DOHH2 (cell line): ENCODE measurements around the gene ELFN1.

ENCODE experiments used
- H3F3A ChIP-seq: fragments of 200-600 bp; sonication (generic), shearing (Covaris generic); 2 replicates; pipeline ENCODE4 v1.6.0; 2016; ENCODE audit warnings: antibody characterized with exemption, mild to moderate bottlenecking; ENCODE audit not compliant: control insufficient read depth, insufficient read depth
- H3K27ac ChIP-seq: fragments of 200-600 bp; sonication (generic); 2 replicates; pipeline ENCODE4 v1.5.1; 2014; ENCODE audit warnings: low read depth, mild to moderate bottlenecking, low read length, moderate library complexity
- H3K27me3 ChIP-seq: fragments of 200-600 bp; sonication (generic); 2 replicates; pipeline ENCODE4 v1.6.1; 2014; ENCODE audit warnings: mild to moderate bottlenecking, low read length, mixed read lengths; ENCODE audit not compliant: control insufficient read depth
- H3K36me3 ChIP-seq: fragments of 200-600 bp; sonication (generic); 2 replicates; pipeline ENCODE4 v1.6.1; 2014; ENCODE audit warnings: mild to moderate bottlenecking, low read length, moderate library complexity, mixed read lengths; ENCODE audit not compliant: control insufficient read depth
- H3K4me1 ChIP-seq: fragments of 200-600 bp; sonication (generic); 2 replicates; pipeline ENCODE4 v1.6.1; 2014; ENCODE audit warnings: mild to moderate bottlenecking, low read length, mixed read lengths; ENCODE audit not compliant: control insufficient read depth
- H3K4me2 ChIP-seq: fragments of 200-600 bp; sonication (generic); 2 replicates; pipeline ENCODE4 v1.6.0; 2014; ENCODE audit warnings: mild to moderate bottlenecking, low read length, moderate library complexity
- H3K4me3 ChIP-seq: fragments of 200-600 bp; sonication (generic); 2 replicates; pipeline ENCODE4 v1.5.1; 2014; ENCODE audit warnings: mild to moderate bottlenecking, low read length, mixed read lengths
- H3K79me2 ChIP-seq: fragments of 200-600 bp; sonication (generic); 2 replicates; pipeline ENCODE4 v1.6.1; 2014; ENCODE audit warnings: mild to moderate bottlenecking, low read length, mixed read lengths; ENCODE audit not compliant: control insufficient read depth
- H3K9me2 ChIP-seq: fragments of 200-600 bp; sonication (generic); replicated peaks from 2 replicates; pipeline ENCODE4 v1.6.1; 2014; ENCODE audit warnings: mild to moderate bottlenecking, low read length, mixed read lengths; ENCODE audit not compliant: control insufficient read depth
- H3K9me3 ChIP-seq: fragments of 200-600 bp; sonication (generic); 2 replicates; pipeline ENCODE4 v1.6.1; 2014; ENCODE audit warnings: antibody characterized with exemption, low read length, mixed read lengths; ENCODE audit not compliant: control insufficient read depth, insufficient read depth
- H4K20me1 ChIP-seq: fragments of 200-600 bp; sonication (generic); 2 replicates; pipeline ENCODE4 v1.6.0; 2014; ENCODE audit warnings: low read depth, mild to moderate bottlenecking, antibody characterized with exemption, low read length, moderate library complexity; ENCODE audit not compliant: control insufficient read depth, insufficient read depth
- EZH2phosphoT487 ChIP-seq: fragments of 200-600 bp; sonication (generic); IDR thresholded peaks from 2 replicates; pipeline ENCODE4 v1.6.1; 2017; ENCODE audit warnings: borderline replicate concordance, mild to moderate bottlenecking, antibody characterized with exemption, low read length, moderate library complexity, mixed read lengths
- TF ChIP-seq, protein P1 (sequence below): fragments of 200-600 bp; sonication (generic); IDR thresholded peaks from one replicate; pipeline ENCODE4 v1.5.1; 2014; ENCODE audit warnings: antibody characterized with exemption, mild to moderate bottlenecking, low read depth, low read length; ENCODE audit not compliant: poor library complexity, severe bottlenecking

Gene ELFN1

DNA sequence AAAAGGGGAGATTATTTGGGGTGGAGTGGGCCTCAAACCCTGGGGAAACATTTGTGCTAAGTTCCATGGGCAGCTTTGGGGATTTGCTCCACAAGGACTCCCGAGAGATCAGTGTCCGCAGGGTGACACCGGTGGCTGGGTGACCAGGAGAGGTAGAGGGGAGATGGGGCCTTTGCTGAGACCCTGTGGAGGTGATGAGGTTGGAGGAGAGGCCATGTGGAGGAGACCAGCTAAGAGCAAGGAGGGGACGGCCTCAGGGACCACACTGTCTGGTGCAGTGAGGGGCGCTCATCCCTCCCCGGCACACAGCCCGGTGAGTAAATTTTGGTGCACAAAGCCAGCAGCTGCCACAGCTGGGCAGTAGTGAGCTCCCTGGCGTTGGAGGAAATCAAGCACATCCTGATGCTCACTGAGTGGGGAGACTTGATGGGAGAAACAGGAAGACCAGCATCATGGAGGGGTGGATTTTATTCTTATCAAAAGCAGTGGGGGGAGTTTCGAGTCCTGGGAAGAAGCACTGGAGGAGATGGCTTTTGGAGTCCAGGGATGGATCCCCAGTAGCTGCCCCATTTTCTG lies 20.2 kb upstream of the ELFN1 start:
- no peaks in the 10 kb centered on the region for H3K79me2 ChIP-seq
- no peak overlapping the region for H3K27ac ChIP-seq
- no peaks in the 10 kb centered on the region for H3K9me2 ChIP-seq
- H3F3A ChIP-seq = no peaks in the 10 kb centered on the region
- H3K4me1 ChIP-seq = no peaks in the 10 kb centered on the region
- no peak overlapping the region for H3K4me3 ChIP-seq
- H4K20me1 ChIP-seq = no peaks in the 10 kb centered on the region
- TF ChIP-seq, protein P1, sequence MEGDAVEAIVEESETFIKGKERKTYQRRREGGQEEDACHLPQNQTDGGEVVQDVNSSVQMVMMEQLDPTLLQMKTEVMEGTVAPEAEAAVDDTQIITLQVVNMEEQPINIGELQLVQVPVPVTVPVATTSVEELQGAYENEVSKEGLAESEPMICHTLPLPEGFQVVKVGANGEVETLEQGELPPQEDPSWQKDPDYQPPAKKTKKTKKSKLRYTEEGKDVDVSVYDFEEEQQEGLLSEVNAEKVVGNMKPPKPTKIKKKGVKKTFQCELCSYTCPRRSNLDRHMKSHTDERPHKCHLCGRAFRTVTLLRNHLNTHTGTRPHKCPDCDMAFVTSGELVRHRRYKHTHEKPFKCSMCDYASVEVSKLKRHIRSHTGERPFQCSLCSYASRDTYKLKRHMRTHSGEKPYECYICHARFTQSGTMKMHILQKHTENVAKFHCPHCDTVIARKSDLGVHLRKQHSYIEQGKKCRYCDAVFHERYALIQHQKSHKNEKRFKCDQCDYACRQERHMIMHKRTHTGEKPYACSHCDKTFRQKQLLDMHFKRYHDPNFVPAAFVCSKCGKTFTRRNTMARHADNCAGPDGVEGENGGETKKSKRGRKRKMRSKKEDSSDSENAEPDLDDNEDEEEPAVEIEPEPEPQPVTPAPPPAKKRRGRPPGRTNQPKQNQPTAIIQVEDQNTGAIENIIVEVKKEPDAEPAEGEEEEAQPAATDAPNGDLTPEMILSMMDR = no peak
- TF ChIP-seq EZH2phosphoT487 = no peak
- no peaks in the 10 kb centered on the region for H3K27me3 ChIP-seq
- H3K9me3 ChIP-seq = no peaks in the 10 kb centered on the region
- no peaks in the 10 kb centered on the region for H3K36me3 ChIP-seq
- H3K4me2 ChIP-seq = no peak overlapping the region

DNA sequence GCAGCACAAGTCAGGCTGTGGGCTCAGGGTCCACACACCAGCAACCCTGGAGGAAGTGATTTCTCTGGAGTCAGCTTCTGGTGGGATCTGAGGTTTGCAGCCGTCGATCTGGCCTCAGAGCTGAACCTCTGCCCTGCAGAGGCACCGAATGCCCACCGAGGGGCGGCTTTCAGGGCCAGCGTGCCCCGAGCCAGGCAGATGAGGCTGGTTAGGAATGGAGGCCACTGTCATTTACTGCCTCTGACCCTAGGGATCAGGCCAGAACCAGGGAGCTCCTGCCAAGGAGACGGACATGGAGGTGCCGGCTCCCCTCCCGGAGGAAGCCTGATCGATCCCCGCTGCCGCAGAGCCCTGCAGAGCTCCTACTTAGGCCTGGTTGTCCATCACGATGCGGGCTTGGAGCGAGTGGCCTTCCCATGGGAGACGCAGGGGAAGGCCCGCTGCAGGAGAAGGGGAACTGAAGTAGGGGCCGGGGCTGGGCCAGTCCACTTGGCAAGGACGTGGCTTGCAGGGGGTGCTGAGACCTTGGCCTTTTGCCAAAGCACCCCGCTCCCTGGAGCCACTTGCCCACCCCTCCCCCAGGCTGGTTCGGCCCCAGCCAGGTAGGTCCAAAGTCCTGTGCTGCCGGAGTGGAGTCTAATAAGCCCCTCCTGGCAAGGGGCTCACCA lies 19.6 kb upstream of the ELFN1 start:
- Histone ChIP-seq H3K36me3 (no peaks in the 10 kb centered on the region), H3K27me3 (no peaks in the 10 kb centered on the region), H3K9me3 (no peaks in the 10 kb centered on the region), H4K20me1 (no peaks in the 10 kb centered on the region), H3K27ac (no peak overlapping the region), H3K9me2 (no peaks in the 10 kb centered on the region), H3K4me2 (no peak overlapping the region), H3K4me3 (no peak overlapping the region), H3F3A (no peaks in the 10 kb centered on the region), H3K79me2 (no peaks in the 10 kb centered on the region), H3K4me1 (no peaks in the 10 kb centered on the region)
- TF ChIP-seq EZH2phosphoT487 = no peak
- TF ChIP-seq, protein P1 = no peak

DNA sequence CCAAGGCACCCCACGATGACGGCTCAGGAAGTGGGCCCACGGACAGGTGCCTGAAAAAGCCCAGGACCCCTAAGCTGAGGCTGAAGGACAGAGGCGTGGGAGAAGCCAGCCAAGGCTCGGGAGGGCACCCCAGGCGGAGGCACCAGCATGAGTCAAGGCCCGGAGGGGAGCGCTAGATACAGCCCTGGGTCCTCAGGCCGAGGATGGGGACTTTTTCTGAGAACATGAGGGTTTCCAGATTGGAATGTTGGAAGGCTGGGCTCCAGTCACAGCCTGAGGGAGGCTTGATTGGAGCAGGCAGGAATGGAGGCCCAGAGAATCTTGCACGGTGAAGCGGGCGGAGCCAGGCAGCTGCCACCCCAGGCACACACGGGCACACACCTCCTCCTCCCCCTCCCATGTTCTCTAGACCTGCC lies 19.0 kb upstream of the ELFN1 start:
- Histone ChIP-seq H3K9me2 (no peaks in the 10 kb centered on the region), H3K27ac (no peak overlapping the region), H3K79me2 (no peaks in the 10 kb centered on the region), H3K9me3 (no peaks in the 10 kb centered on the region), H3K27me3 (no peaks in the 10 kb centered on the region), H3K4me1 (no peaks in the 10 kb centered on the region), H4K20me1 (no peaks in the 10 kb centered on the region), H3K36me3 (no peaks in the 10 kb centered on the region), H3K4me2 (no peak overlapping the region), H3K4me3 (no peak overlapping the region), H3F3A (no peaks in the 10 kb centered on the region)
- TF ChIP-seq, protein P1 = no peak
- no peak for TF ChIP-seq EZH2phosphoT487
